ENCODE results near the gene KLRG1.

GRCh38 chr12:8946733-8947132 is 42.6 kb upstream of the KLRG1 start:
- TF ChIP-seq, protein P1, sequence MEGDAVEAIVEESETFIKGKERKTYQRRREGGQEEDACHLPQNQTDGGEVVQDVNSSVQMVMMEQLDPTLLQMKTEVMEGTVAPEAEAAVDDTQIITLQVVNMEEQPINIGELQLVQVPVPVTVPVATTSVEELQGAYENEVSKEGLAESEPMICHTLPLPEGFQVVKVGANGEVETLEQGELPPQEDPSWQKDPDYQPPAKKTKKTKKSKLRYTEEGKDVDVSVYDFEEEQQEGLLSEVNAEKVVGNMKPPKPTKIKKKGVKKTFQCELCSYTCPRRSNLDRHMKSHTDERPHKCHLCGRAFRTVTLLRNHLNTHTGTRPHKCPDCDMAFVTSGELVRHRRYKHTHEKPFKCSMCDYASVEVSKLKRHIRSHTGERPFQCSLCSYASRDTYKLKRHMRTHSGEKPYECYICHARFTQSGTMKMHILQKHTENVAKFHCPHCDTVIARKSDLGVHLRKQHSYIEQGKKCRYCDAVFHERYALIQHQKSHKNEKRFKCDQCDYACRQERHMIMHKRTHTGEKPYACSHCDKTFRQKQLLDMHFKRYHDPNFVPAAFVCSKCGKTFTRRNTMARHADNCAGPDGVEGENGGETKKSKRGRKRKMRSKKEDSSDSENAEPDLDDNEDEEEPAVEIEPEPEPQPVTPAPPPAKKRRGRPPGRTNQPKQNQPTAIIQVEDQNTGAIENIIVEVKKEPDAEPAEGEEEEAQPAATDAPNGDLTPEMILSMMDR (IDR thresholded peaks at IDR 0.05): no peak
- TF ChIP-seq POLR2A (IDR thresholded peaks at IDR 0.05): no peak
